Measurements from ENCODE around the gene ABCA6.
A peak's percentile ranks its signal among the peaks of the same experiment; 100 is the strongest.
"Not testable (repeated sequence)": the region's sequence is repeated elsewhere in the genome, so short reads cannot be mapped to it uniquely, and the experiment has no call there.

The ABCA6 gene

DNA sequence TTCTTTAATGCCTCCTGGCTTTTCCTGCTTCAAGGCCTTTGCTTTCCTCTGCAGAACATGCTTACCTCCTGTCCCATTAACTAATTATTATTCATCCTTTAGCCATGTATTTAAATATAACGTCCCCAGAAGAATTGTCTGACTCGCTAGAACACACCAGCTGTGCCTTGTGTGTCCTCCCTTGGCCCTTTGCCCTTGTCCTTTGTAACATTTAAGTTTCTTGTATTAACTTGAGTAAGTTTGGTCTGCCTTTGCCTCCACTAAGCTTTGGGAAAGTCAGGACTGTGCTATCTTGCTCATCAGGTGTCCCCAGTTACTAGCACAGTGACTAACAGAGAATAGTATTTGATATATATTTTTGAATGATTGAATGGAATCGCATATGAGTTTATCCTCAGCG is 51.3 kb downstream of the ABCA6 start:
- no peaks in the 10 kb centered on the region for H3K36me3 ChIP-seq (ENCODE audit: insufficient read depth, insufficient read length, low read length)
- H3K27me3 ChIP-seq (ENCODE audit: insufficient read depth, insufficient read length) = no peaks in the 10 kb centered on the region
- TF ChIP-seq YY1 (IDR thresholded peaks at IDR 0.05; ENCODE audit: insufficient read depth, insufficient read length) = no peak
- H3K4me1 ChIP-seq (ENCODE audit: insufficient read depth, insufficient read length) = no peaks in the 10 kb centered on the region
- DNase-seq (ENCODE audit: low read depth, low spot score) = no peak
- H3K4me3 ChIP-seq (ENCODE audit: insufficient read length, low read depth) = no peak overlapping the region
- no peaks in the 10 kb centered on the region for H3K9me3 ChIP-seq (ENCODE audit: insufficient read depth, low read length)
- H3K9ac ChIP-seq (ENCODE audit: insufficient read length, low read depth) = no peak overlapping the region

DNA sequence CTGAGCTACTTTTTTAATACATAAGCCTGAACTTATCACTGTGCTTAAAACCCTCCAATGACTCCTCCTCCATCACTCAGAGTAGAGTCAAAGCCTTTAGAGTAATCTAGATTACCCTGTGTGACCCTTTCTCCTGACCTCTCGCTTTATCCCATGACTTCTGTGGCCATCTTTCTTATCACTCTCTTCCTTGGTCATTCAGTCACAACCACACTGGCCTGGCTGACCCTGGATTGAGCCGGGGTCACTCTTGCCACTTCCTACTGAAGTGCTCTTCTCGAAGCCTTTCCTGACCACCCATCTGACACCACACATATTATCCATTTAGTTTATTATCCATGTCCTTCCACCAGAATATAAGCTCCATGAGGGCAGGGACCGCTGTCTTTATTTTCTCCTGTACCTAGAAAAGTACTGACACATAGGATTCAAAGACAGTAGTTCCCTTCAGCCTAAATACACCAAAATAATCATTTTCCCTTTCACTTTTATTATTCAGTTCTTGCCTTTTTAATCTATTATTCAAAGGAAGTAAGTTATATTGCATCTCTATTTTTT is 53.0 kb downstream of the ABCA6 start:
- Histone ChIP-seq H3K36me3 (ENCODE audit: insufficient read depth, insufficient read length, low read length) (no peaks in the 10 kb centered on the region), H3K4me1 (ENCODE audit: insufficient read depth, insufficient read length) (no peaks in the 10 kb centered on the region)
- DNase-seq (ENCODE audit: low read depth, low spot score) = no peak

DNA sequence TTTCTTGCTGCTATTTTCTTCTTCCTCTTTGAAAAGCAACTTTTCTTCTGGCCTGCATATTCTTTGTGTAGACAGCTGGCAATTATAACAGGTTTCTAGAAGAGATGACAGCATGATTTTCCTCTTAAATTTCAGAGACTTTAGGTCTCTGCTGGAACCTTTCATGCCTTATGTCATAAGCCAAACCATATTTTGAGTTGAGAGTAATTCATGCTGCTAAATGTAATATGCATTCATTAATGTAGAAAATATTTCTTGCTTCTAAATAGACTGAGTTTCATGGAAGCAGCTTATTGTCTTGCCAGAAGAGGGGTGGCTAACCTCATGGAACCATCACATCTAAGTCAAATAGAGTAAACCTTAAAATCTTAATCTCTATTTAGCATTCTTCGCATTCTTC is 55.1 kb downstream of the ABCA6 start:
- Histone ChIP-seq H3K4me3 (ENCODE audit: insufficient read length, low read depth) (no peak overlapping the region), H3K27me3 (ENCODE audit: insufficient read depth, insufficient read length) (no peaks in the 10 kb centered on the region), H3K36me3 (ENCODE audit: insufficient read depth, insufficient read length, low read length) (no peaks in the 10 kb centered on the region), H3K9me3 (ENCODE audit: insufficient read depth, low read length) (peaks cover 9% of the 10 kb centered on the region), H3K4me1 (ENCODE audit: insufficient read depth, insufficient read length) (no peaks in the 10 kb centered on the region), H3K9ac (ENCODE audit: insufficient read length, low read depth) (no peak overlapping the region)
- no peak for DNase-seq (ENCODE audit: low read depth, low spot score)
- TF ChIP-seq SUZ12 (IDR thresholded peaks at IDR 0.05; ENCODE audit: extremely low read depth, insufficient read depth, insufficient read length) (no peak), ZNF274 (IDR thresholded peaks at IDR 0.05; ENCODE audit: low read depth, low read length) (no peak), YY1 (IDR thresholded peaks at IDR 0.05; ENCODE audit: insufficient read depth, insufficient read length) (no peak)

More for the DNA sequence above, 53.0 kb downstream of the ABCA6 start:
- no peak for TF ChIP-seq SUZ12 (IDR thresholded peaks at IDR 0.05; ENCODE audit: extremely low read depth, insufficient read depth, insufficient read length)
- TF ChIP-seq ZNF274 (IDR thresholded peaks at IDR 0.05; ENCODE audit: low read depth, low read length) = no peak
- no peak for TF ChIP-seq YY1 (IDR thresholded peaks at IDR 0.05; ENCODE audit: insufficient read depth, insufficient read length)
- no peaks in the 10 kb centered on the region for H3K9me3 ChIP-seq (ENCODE audit: insufficient read depth, low read length)
- H3K4me3 ChIP-seq (ENCODE audit: insufficient read length, low read depth) = no peak overlapping the region
- H3K27me3 ChIP-seq (ENCODE audit: insufficient read depth, insufficient read length) = no peaks in the 10 kb centered on the region
- H3K9ac ChIP-seq (ENCODE audit: insufficient read length, low read depth) = no peak overlapping the region

DNA sequence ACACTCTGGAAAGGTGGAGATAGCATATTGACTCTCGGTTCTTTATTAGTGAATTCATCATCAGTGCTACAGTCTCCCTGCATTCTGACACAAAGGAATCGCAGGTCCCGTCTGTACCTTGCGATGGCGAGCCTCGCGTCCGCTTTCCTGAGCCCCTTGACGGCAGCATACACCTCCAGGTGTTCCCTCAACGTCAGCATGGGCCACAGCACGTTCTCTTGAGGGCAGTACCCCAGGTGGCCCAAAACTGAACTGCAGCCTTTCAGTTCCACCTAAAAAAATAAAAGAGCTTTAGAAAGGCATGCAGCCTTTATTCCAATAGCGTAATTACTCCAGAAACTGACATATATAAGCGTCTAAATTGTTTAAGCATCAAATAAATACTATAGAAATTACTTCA is 56.8 kb downstream of the ABCA6 start:
- no peaks in the 10 kb centered on the region for H3K27me3 ChIP-seq (ENCODE audit: insufficient read depth, insufficient read length)
- peaks cover 9% of the 10 kb centered on the region for H3K9me3 ChIP-seq (ENCODE audit: insufficient read depth, low read length)
- no peaks in the 10 kb centered on the region for H3K36me3 ChIP-seq (ENCODE audit: insufficient read depth, insufficient read length, low read length)
- peak; percentile 40 for DNase-seq (ENCODE audit: low read depth, low spot score)
- no peaks in the 10 kb centered on the region for H3K4me1 ChIP-seq (ENCODE audit: insufficient read depth, insufficient read length)
- TF ChIP-seq SUZ12 (IDR thresholded peaks at IDR 0.05; ENCODE audit: extremely low read depth, insufficient read depth, insufficient read length) = no peak
- TF ChIP-seq ZNF274 (IDR thresholded peaks at IDR 0.05; ENCODE audit: low read depth, low read length) = no peak
- TF ChIP-seq YY1 (IDR thresholded peaks at IDR 0.05; ENCODE audit: insufficient read depth, insufficient read length) = no peak
- no peak overlapping the region for H3K4me3 ChIP-seq (ENCODE audit: insufficient read length, low read depth)
- H3K9ac ChIP-seq (ENCODE audit: insufficient read length, low read depth) = no peak overlapping the region

DNA sequence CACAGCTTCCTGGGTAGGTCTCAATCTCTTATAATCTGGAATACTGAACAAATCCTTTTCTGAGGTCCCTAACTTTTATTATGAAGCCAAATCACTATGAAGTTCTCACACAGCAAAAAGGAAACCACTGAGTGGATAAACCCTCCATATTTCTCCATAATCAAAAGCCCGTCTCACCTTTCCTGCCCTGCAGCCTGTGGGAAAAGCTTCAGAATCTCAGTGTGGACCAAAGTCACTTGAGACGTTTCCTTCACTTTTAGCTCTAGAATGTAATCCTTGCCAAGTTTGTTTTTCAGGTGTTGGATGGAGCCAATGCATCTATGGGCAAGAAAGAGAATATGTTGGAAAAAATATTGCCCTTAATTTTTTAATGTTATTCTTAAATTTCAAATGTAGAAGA is 59.0 kb downstream of the ABCA6 start:
- no peak overlapping the region for H3K4me3 ChIP-seq (ENCODE audit: insufficient read length, low read depth)
- no peak overlapping the region for H3K9ac ChIP-seq (ENCODE audit: insufficient read length, low read depth)
- H3K36me3 ChIP-seq (ENCODE audit: insufficient read depth, insufficient read length, low read length) = no peaks in the 10 kb centered on the region
- H3K4me1 ChIP-seq (ENCODE audit: insufficient read depth, insufficient read length) = no peaks in the 10 kb centered on the region
- peaks cover 9% of the 10 kb centered on the region for H3K9me3 ChIP-seq (ENCODE audit: insufficient read depth, low read length)
- TF ChIP-seq SUZ12 (IDR thresholded peaks at IDR 0.05; ENCODE audit: extremely low read depth, insufficient read depth, insufficient read length) = no peak
- TF ChIP-seq YY1 (IDR thresholded peaks at IDR 0.05; ENCODE audit: insufficient read depth, insufficient read length) = no peak
- no peak for TF ChIP-seq ZNF274 (IDR thresholded peaks at IDR 0.05; ENCODE audit: low read depth, low read length)
- no peak for DNase-seq (ENCODE audit: low read depth, low spot score)
- H3K27me3 ChIP-seq (ENCODE audit: insufficient read depth, insufficient read length) = no peaks in the 10 kb centered on the region

DNA sequence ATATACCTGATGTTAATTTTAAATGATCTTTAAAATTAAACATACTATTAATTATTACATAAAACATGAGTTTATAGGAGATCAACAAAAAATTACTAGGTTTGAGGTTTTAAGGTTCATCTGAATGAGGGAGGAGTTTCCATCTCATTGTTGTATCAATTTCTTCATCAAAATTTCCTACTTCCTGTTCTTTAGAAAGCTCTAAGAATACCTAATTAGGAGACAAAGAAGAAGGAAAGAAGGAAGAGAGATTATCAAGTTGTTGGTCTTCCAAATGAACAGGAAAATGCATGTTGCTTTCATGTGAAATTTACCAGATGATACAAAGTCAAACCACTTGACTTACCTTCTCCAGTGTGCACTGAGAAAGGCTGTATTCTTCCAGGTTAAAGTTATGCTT is 62.8 kb downstream of the ABCA6 start:
- Histone ChIP-seq H3K9ac (ENCODE audit: insufficient read length, low read depth) (no peak overlapping the region), H3K4me1 (ENCODE audit: insufficient read depth, insufficient read length) (no peaks in the 10 kb centered on the region), H3K27me3 (ENCODE audit: insufficient read depth, insufficient read length) (no peaks in the 10 kb centered on the region), H3K9me3 (ENCODE audit: insufficient read depth, low read length) (peaks cover 9% of the 10 kb centered on the region), H3K4me3 (ENCODE audit: insufficient read length, low read depth) (no peak overlapping the region), H3K36me3 (ENCODE audit: insufficient read depth, insufficient read length, low read length) (no peaks in the 10 kb centered on the region)
- no peak for TF ChIP-seq YY1 (IDR thresholded peaks at IDR 0.05; ENCODE audit: insufficient read depth, insufficient read length)
- no peak for TF ChIP-seq SUZ12 (IDR thresholded peaks at IDR 0.05; ENCODE audit: extremely low read depth, insufficient read depth, insufficient read length)
- TF ChIP-seq ZNF274 (IDR thresholded peaks at IDR 0.05; ENCODE audit: low read depth, low read length) = no peak
- no peak for DNase-seq (ENCODE audit: low read depth, low spot score)

DNA sequence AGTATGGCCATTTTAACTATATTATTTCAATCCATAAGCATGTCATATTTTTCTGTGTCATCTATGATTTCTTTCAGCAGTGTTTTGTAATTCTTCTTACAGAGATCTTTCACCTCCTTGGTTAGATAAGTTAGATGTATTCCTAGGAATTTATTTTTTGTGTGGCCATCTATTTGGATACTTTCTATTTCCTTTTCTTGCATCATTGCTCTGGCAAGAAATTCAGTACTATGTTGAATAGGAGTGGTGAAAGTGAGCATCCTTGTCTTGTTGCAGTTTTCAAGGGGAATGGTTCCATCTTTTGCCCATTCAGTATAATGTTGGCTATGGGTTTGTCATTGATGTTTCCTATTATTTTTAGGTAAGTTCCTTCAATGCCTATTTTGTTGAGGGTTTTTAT is 65.9 kb downstream of the ABCA6 start:
- no peak for DNase-seq (ENCODE audit: low read depth, low spot score)
- H3K9ac ChIP-seq (ENCODE audit: insufficient read length, low read depth) = no peak overlapping the region
- no peak overlapping the region for H3K4me3 ChIP-seq (ENCODE audit: insufficient read length, low read depth)
- H3K27me3 ChIP-seq (ENCODE audit: insufficient read depth, insufficient read length) = no peaks in the 10 kb centered on the region
- no peaks in the 10 kb centered on the region for H3K4me1 ChIP-seq (ENCODE audit: insufficient read depth, insufficient read length)
- H3K36me3 ChIP-seq (ENCODE audit: insufficient read depth, insufficient read length, low read length) = no peaks in the 10 kb centered on the region
- TF ChIP-seq YY1 (IDR thresholded peaks at IDR 0.05; ENCODE audit: insufficient read depth, insufficient read length) (no peak), SUZ12 (IDR thresholded peaks at IDR 0.05; ENCODE audit: extremely low read depth, insufficient read depth, insufficient read length) (no peak), ZNF274 (IDR thresholded peaks at IDR 0.05; ENCODE audit: low read depth, low read length) (no peak)
- no peaks in the 10 kb centered on the region for H3K9me3 ChIP-seq (ENCODE audit: insufficient read depth, low read length)

DNA sequence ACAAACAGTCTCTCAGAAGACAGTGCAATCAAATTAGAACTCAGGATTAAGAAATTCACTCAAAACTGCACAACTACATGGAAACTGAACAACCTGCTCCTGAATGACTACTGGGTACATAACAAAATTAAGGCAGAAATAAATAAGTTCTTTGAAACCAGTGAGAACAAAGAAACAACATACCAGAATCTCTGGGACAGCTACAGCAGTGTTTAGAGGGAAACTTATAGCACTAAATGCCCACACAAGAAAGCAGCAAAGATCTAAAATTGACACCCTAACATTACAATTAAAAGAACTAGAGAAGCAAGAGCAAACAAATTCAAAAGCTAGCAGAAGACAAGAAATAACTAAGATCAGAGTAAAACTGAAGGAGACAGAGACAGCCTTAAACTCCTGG is 68.3 kb downstream of the ABCA6 start:
- not testable (repeated sequence) for H3K36me3 ChIP-seq (ENCODE audit: insufficient read depth, insufficient read length, low read length); DNase-seq (ENCODE audit: low read depth, low spot score)

DNA sequence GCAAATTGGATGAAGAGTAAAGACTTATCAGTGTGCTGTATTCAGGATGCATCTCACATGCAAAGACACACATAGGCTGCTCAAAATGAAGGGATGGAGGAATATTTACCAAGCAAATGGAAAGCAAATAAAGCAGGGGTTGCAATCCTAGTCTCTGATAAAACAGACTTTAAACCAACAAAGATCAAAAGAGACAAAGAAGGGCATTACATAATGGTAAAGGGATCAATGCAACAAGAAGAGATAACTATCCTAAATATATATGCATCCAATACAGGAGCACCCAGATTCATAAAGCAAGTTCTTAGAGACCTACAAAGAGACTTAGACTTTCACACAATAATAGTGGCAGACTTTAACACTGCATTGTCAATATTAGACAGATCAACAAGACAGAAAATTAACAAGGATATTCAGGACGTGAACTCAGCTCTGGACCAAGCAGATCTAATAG is 68.9 kb downstream of the ABCA6 start:
- not testable (repeated sequence) for H3K4me1 ChIP-seq (ENCODE audit: insufficient read depth, insufficient read length); H3K27me3 ChIP-seq (ENCODE audit: insufficient read depth, insufficient read length); H3K9ac ChIP-seq (ENCODE audit: insufficient read length, low read depth); H3K4me3 ChIP-seq (ENCODE audit: insufficient read length, low read depth); DNase-seq (ENCODE audit: low read depth, low spot score); H3K9me3 ChIP-seq (ENCODE audit: insufficient read depth, low read length); H3K36me3 ChIP-seq (ENCODE audit: insufficient read depth, insufficient read length, low read length)

More for the DNA sequence above, 68.3 kb downstream of the ABCA6 start:
- not testable (repeated sequence) for H3K4me3 ChIP-seq (ENCODE audit: insufficient read length, low read depth); H3K4me1 ChIP-seq (ENCODE audit: insufficient read depth, insufficient read length); H3K27me3 ChIP-seq (ENCODE audit: insufficient read depth, insufficient read length); H3K9ac ChIP-seq (ENCODE audit: insufficient read length, low read depth); H3K9me3 ChIP-seq (ENCODE audit: insufficient read depth, low read length)

DNA sequence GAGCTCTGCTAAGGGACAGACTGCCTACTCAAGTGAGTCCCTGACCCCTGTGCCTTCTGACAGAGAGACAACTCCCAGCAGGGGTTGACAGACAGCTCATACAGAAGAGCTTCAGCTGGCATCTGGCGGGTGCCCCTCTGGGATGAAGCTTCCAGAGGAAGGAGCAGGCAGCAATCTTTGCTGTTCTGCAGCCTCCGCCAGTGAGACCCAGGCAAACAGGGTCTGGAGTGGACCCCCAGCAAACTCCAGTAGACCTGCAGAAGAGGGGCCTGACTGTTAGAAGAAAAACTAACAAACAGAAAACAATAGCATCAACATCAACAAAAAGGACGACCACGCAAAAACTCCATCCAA is 70.5 kb downstream of the ABCA6 start:
- not testable (repeated sequence) for H3K9ac ChIP-seq (ENCODE audit: insufficient read length, low read depth); H3K9me3 ChIP-seq (ENCODE audit: insufficient read depth, low read length); H3K36me3 ChIP-seq (ENCODE audit: insufficient read depth, insufficient read length, low read length); H3K4me1 ChIP-seq (ENCODE audit: insufficient read depth, insufficient read length); H3K27me3 ChIP-seq (ENCODE audit: insufficient read depth, insufficient read length); H3K4me3 ChIP-seq (ENCODE audit: insufficient read length, low read depth); DNase-seq (ENCODE audit: low read depth, low spot score)
